Smooth muscle cell (in vitro differentiated cells): ENCODE data around the gene CEP131. TPM values are rescaled to one million over a fixed set of nuclear protein-coding genes. Genes with fewer than 3 reads are reported as not detected.

Source experiments
- DNase-seq: peaks from one replicate; lab custom pipeline; 2025; ENCODE audit not compliant: unreplicated experiment; lab: John Stamatoyannopoulos, UW
- H2AFZ ChIP-seq: fragments of 200-600 bp; sonication (generic); 2 replicates; pipeline ENCODE4 v1.6.0; 2016; ENCODE audit warnings: antibody characterized with exemption, low read depth, mild to moderate bottlenecking
- H3F3A ChIP-seq: fragments of 200-600 bp; sonication (generic); 2 replicates; pipeline ENCODE4 v1.6.0; 2017; ENCODE audit warnings: antibody characterized with exemption, low read depth
- H3K27ac ChIP-seq: fragments of 200-600 bp; sonication (generic); 2 replicates; pipeline ENCODE4 v1.5.1; 2016; ENCODE audit warnings: low read depth, mild to moderate bottlenecking
- H3K27me3 ChIP-seq: fragments of 200-600 bp; sonication (generic); 2 replicates; pipeline ENCODE4 v1.6.1; 2016; ENCODE audit warnings: low read depth, mild to moderate bottlenecking
- H3K36me3 ChIP-seq: fragments of 200-600 bp; sonication (generic); 2 replicates; pipeline ENCODE4 v1.5.1; 2016; ENCODE audit warnings: low read depth
- H3K4me1 ChIP-seq: fragments of 200-600 bp; sonication (generic); 2 replicates; pipeline ENCODE4 v1.5.1; 2016; ENCODE audit warnings: low read depth
- H3K4me2 ChIP-seq: fragments of 200-600 bp; sonication (generic); 2 replicates; pipeline ENCODE4 v1.6.0; 2016; ENCODE audit warnings: mild to moderate bottlenecking
- H3K4me3 ChIP-seq: fragments of 200-600 bp; sonication (generic); 2 replicates; pipeline ENCODE4 v1.5.1; 2016; ENCODE audit warnings: mild to moderate bottlenecking
- H3K79me2 ChIP-seq: fragments of 200-600 bp; sonication (generic); 2 replicates; pipeline ENCODE4 v1.6.0; 2016; ENCODE audit warnings: low read depth, mild to moderate bottlenecking
- H3K9ac ChIP-seq: fragments of 200-600 bp; sonication (generic); 2 replicates; pipeline ENCODE4 v1.6.0; 2016; ENCODE audit warnings: low read depth
- H3K9me3 ChIP-seq: fragments of 200-600 bp; sonication (generic); replicated peaks from 2 replicates; pipeline ENCODE4 v1.5.1; 2016; ENCODE audit warnings: low read depth
- H4K20me1 ChIP-seq: fragments of 200-600 bp; sonication (generic); 2 replicates; pipeline ENCODE4 v1.6.0; 2016; ENCODE audit warnings: low read depth
- CTCF ChIP-seq: fragments of 200-600 bp; sonication (generic); IDR thresholded peaks from 2 replicates; pipeline ENCODE4 v1.5.1; 2017; ENCODE audit warnings: borderline replicate concordance, mild to moderate bottlenecking, antibody characterized with exemption; ENCODE audit not compliant: insufficient read depth, poor library complexity, severe bottlenecking
- WGBS: methylation state at CpG from one replicate; pipeline ENCODE4 v1.1.7; 2016; ENCODE audit warnings: low lambda C conversion rate; 5-methylcytosine and 5-hydroxymethylcytosine counted together
- polyA plus RNA-seq: library from polyadenylated mRNA; unstranded; fragments of >200 nt; fragmentation: Nextera tagmentation; extraction: Ambion mirVana; gene quantifications from 2 replicates; pipeline ENCODE4 v1.2.1, GENCODE V29; 2016
- total RNA-seq: library from RNA; depleted of rRNA; stranded (reverse); fragments of >200 nt; gene quantifications from 2 replicates; pipeline ENCODE4 v1.2.3, GENCODE V29; 2014

Gene CEP131
- total and polyA plus RNA-seq, 2 experiments from 2014 or later = 3.0 to 13.4 TPM

- H2AFZ ChIP-seq = no peak overlapping the region
- no peak overlapping the region for H3K4me3 ChIP-seq
- H3K36me3 ChIP-seq = no peaks in the 10 kb centered on the region
- no peak for DNase-seq
- no peak for TF ChIP-seq CTCF
- no peak overlapping the region for H3K4me2 ChIP-seq
- H4K20me1 ChIP-seq = peaks cover 16% of the 10 kb centered on the region
- H3K27ac ChIP-seq = no peak overlapping the region
- no peaks in the 10 kb centered on the region for H3K27me3 ChIP-seq
- no peak overlapping the region for H3K9ac ChIP-seq
- peaks cover 6% of the 10 kb centered on the region for H3F3A ChIP-seq
- H3K9me3 ChIP-seq = no peaks in the 10 kb centered on the region
- 85% methylated on average over 30 of the region's 33 CpGs for WGBS
- peaks cover 7% of the 10 kb centered on the region for H3K4me1 ChIP-seq
- peaks cover 26% of the 10 kb centered on the region for H3K79me2 ChIP-seq
Observed at GRCh38 chr17:81242421-81243332, 19.9 kb upstream of the CEP131 start.

GRCh38 chr17:81241648-81242420 lies 19.1 kb upstream of the CEP131 start:
- Histone ChIP-seq H2AFZ (no peak overlapping the region), H3K4me3 (no peak overlapping the region), H3K36me3 (no peaks in the 10 kb centered on the region), H3F3A (peaks cover 6% of the 10 kb centered on the region), H3K4me1 (peaks cover 7% of the 10 kb centered on the region), H3K9ac (no peak overlapping the region), H3K9me3 (no peaks in the 10 kb centered on the region), H3K27ac (no peak overlapping the region), H3K79me2 (peaks cover 35% of the 10 kb centered on the region), H3K27me3 (no peaks in the 10 kb centered on the region), H3K4me2 (no peak overlapping the region), H4K20me1 (peaks cover 21% of the 10 kb centered on the region)
- TF ChIP-seq CTCF = peak; percentile 77
- 60% methylated on average over 22 of the region's 26 CpGs for whole genome bisulfite sequencing
- peak; percentile 11 for DNase-seq

- no peak for TF ChIP-seq CTCF
- no peak for DNase-seq
- 96% methylated on average over 10 of the region's 10 CpGs for WGBS
Observed at GRCh38 chr17:81241203-81241602, 18.4 kb upstream of the CEP131 start.

More at GRCh38 chr17:81241203-81241602, 18.4 kb upstream of the CEP131 start:
- H3K36me3 ChIP-seq = no peaks in the 10 kb centered on the region
- no peak overlapping the region for H3K4me3 ChIP-seq
- peaks cover 6% of the 10 kb centered on the region for H3F3A ChIP-seq
- no peaks in the 10 kb centered on the region for H3K9me3 ChIP-seq
- no peak overlapping the region for H2AFZ ChIP-seq
- H3K4me1 ChIP-seq = peaks cover 7% of the 10 kb centered on the region
- no peak overlapping the region for H3K4me2 ChIP-seq
- H4K20me1 ChIP-seq = peaks cover 27% of the 10 kb centered on the region
- H3K79me2 ChIP-seq = peaks cover 36% of the 10 kb centered on the region
- no peak overlapping the region for H3K27ac ChIP-seq
- H3K27me3 ChIP-seq = no peaks in the 10 kb centered on the region
- H3K9ac ChIP-seq = no peak overlapping the region
